GM18502 (cell line): Measurements from ENCODE around the gene CHD6.

Experiments
- ATAC-seq: cut with Tn5 transposase; IDR thresholded peaks from one replicate; pipeline ENCODE4 v1.9.1; 2021; ENCODE audit warnings: mild to moderate bottlenecking; ENCODE audit not compliant: unreplicated experiment, poor library complexity

CHD6 gene

GRCh38 chr20:41512624-41513023, 105.6 kb downstream of the CHD6 start:
- no peak for ATAC-seq

- ATAC-seq = no peak
Observed at GRCh38 chr20:41510847-41511450, 107.2 kb downstream of the CHD6 start.

- no peak for ATAC-seq
Observed at GRCh38 chr20:41510224-41510623, 108.0 kb downstream of the CHD6 start.

GRCh38 chr20:41509316-41510200, 108.6 kb downstream of the CHD6 start:
- ATAC-seq = no peak

- ATAC-seq = no peak
Observed at GRCh38 chr20:41508335-41508734, 109.8 kb downstream of the CHD6 start.

GRCh38 chr20:41507851-41508250, 110.3 kb downstream of the CHD6 start:
- no peak for ATAC-seq

- no peak for ATAC-seq
Observed at GRCh38 chr20:41507436-41507835, 110.7 kb downstream of the CHD6 start.

GRCh38 chr20:41506192-41506915, 111.8 kb downstream of the CHD6 start:
- no peak for ATAC-seq

GRCh38 chr20:41505184-41505583, 113.0 kb downstream of the CHD6 start:
- no peak for ATAC-seq

GRCh38 chr20:41501376-41501775, 116.8 kb downstream of the CHD6 start:
- no peak for ATAC-seq

- ATAC-seq = no peak
Observed at GRCh38 chr20:41499961-41500725, 118.0 kb downstream of the CHD6 start.

- ATAC-seq = no peak
Observed at GRCh38 chr20:41499064-41499463, 119.1 kb downstream of the CHD6 start.

- no peak for ATAC-seq
Observed at GRCh38 chr20:41497186-41497895, 120.8 kb downstream of the CHD6 start.

GRCh38 chr20:41494451-41494850, 123.7 kb downstream of the CHD6 start:
- ATAC-seq = no peak

GRCh38 chr20:41483553-41483930, 134.6 kb downstream of the CHD6 start:
- no peak for ATAC-seq

GRCh38 chr20:41482647-41483552, 135.3 kb downstream of the CHD6 start:
- ATAC-seq = no peak

GRCh38 chr20:41480054-41480770, 138.0 kb downstream of the CHD6 start:
- ATAC-seq = no peak

GRCh38 chr20:41479113-41479512, 139.1 kb downstream of the CHD6 start:
- no peak for ATAC-seq
